B cell (primary cell): Measurements from ENCODE around the gene ICA1. TPM values are rescaled to one million over a fixed set of nuclear protein-coding genes. Genes with fewer than 3 reads are reported as not detected.

Experiments used
- ATAC-seq: fragments of 200-7000 bp; cut with Tn5 transposase; one replicate; pipeline ENCODE4 v1.10.0; 2021; ENCODE audit warnings: low read depth, mild to moderate bottlenecking, moderate number of reproducible peaks, moderate library complexity
- CTCF ChIA-PET: fragments of 350-600 bp; sonication (Branson Sonifier 250); formaldehyde crosslinking; loops from one replicate; lab custom pipeline; 2021; ENCODE audit warnings: antibody characterized with exemption, inconsistent platforms; lab: Charles Lee
- POLR2A ChIA-PET: fragments of 350-600 bp; sonication (Branson Sonifier 250); formaldehyde crosslinking; loops from one replicate; lab custom pipeline; 2021; ENCODE audit warnings: antibody characterized with exemption; lab: Charles Lee
- DNase-seq: peaks from one replicate; pipeline ENCODE4 v3.0.0; 2013
- H2AFZ ChIP-seq: 2 replicates; pipeline ENCODE4 v1.6.1; 2012; ENCODE audit warnings: mild to moderate bottlenecking, low read depth, low read length; ENCODE audit not compliant: insufficient read depth, poor library complexity, severe bottlenecking
- H3K27ac ChIP-seq, 2 donors: 1 replicate in 1 of 2; 2 replicates in 1 of 2; pipeline ENCODE4 v1.5.1; 2012 to 2013; ENCODE audit warnings: low read length in 2 of 2, mild to moderate bottlenecking in 2 of 2, moderate library complexity in 1 of 2
- H3K27me3 ChIP-seq, 4 experiments: fragments of 200-600 bp in 1 of 4; sonication (generic) in 1 of 4; replicated peaks in 1 of 4; 1 replicate in 2 of 4; 2 replicates in 2 of 4; pipeline versions ENCODE4 v1.6.1 to v1.7.0; 2013 to 2016; ENCODE audit warnings: low read length in 3 of 4, mild to moderate bottlenecking in 2 of 4, mixed read lengths in 1 of 4, moderate library complexity in 1 of 4; ENCODE audit not compliant: insufficient read depth in 4 of 4, control insufficient read depth in 3 of 4; ENCODE audit errors: control extremely low read depth in 1 of 4
- H3K36me3 ChIP-seq, 2 experiments: replicated peaks in 1 of 2; 1 replicate in 1 of 2; 2 replicates in 1 of 2; pipeline versions ENCODE4 v1.6.1 to v1.7.1; 2013; ENCODE audit warnings: low read length in 1 of 2; ENCODE audit not compliant: insufficient read depth in 2 of 2, control insufficient read depth in 1 of 2; ENCODE audit errors: control extremely low read depth in 1 of 2, extremely low read depth in 1 of 2
- H3K4me1 ChIP-seq, 2 donors: fragments of 200-600 bp in 1 of 2; sonication (generic) in 1 of 2; 1 replicate in 1 of 2; 2 replicates in 1 of 2; pipeline versions ENCODE4 v1.5.1 to v1.6.1; 2013 to 2017; ENCODE audit warnings: low read length in 2 of 2; ENCODE audit not compliant: control insufficient read depth in 2 of 2, insufficient read depth in 2 of 2
- H3K4me2 ChIP-seq: replicated peaks from 2 replicates; pipeline ENCODE3; 2012; ENCODE audit warnings: mild to moderate bottlenecking, low read depth, low read length; ENCODE audit not compliant: poor library complexity, severe bottlenecking
- H3K4me3 ChIP-seq, 5 experiments: fragments of 200-600 bp in 1 of 5; sonication (generic) in 1 of 5; 1 replicate in 3 of 5; 2 replicates in 2 of 5; pipeline versions ENCODE4 v1.5.1 to v1.7.0; 2011 to 2016; ENCODE audit warnings: low read length in 4 of 5, mild to moderate bottlenecking in 4 of 5, low read depth in 2 of 5, control low read depth in 1 of 5, moderate library complexity in 1 of 5; ENCODE audit not compliant: insufficient read depth in 1 of 5; ENCODE audit errors: control extremely low read depth in 1 of 5, extremely low read depth in 1 of 5
- H3K79me2 ChIP-seq: fragments of 200-600 bp; sonication (generic); one replicate; pipeline ENCODE4 v1.6.0; 2016; ENCODE audit warnings: low read length; ENCODE audit not compliant: control insufficient read depth, insufficient read depth
- H3K9ac ChIP-seq: fragments of 200-600 bp; sonication (generic); 2 replicates; pipeline ENCODE4 v1.6.1; 2017; ENCODE audit warnings: mild to moderate bottlenecking, low read length, moderate library complexity
- H3K9me3 ChIP-seq, 3 donors: one replicate each; pipeline versions ENCODE4 v1.6.1 to v1.7.1; 2013; ENCODE audit warnings: low read length in 2 of 3; ENCODE audit not compliant: control insufficient read depth in 2 of 3, insufficient read depth in 1 of 3; ENCODE audit errors: control extremely low read depth in 1 of 3
- H4K20me1 ChIP-seq: 2 replicates; pipeline ENCODE4 v1.6.0; 2012; ENCODE audit warnings: mild to moderate bottlenecking, low read length; ENCODE audit not compliant: insufficient read depth, control insufficient read depth, poor library complexity, severe bottlenecking
- H3K27ac Mint-ChIP-seq: one replicate; pipeline ENCODE4 v1.8.0; 2021; ENCODE audit warnings: mixed read lengths
- H3K27me3 Mint-ChIP-seq: one replicate; pipeline ENCODE4 v1.8.0; 2021; ENCODE audit warnings: mixed read lengths
- H3K4me1 Mint-ChIP-seq: one replicate; pipeline ENCODE4 v1.8.0; 2021; ENCODE audit warnings: mixed read lengths
- H3K4me3 Mint-ChIP-seq: one replicate; pipeline ENCODE4 v1.8.0; 2021; ENCODE audit warnings: mixed read lengths
- H3K9me3 Mint-ChIP-seq: one replicate; pipeline ENCODE4 v1.8.0; 2022; ENCODE audit warnings: mixed read lengths; ENCODE audit not compliant: insufficient read depth
- CTCF ChIP-seq: fragments of 200-600 bp; IDR thresholded peaks from one replicate; pipeline ENCODE4 v1.8.0; 2022; ENCODE audit warnings: antibody characterized with exemption, mild to moderate bottlenecking
- EZH2 ChIP-seq: IDR thresholded peaks from 2 replicates; pipeline ENCODE4 v1.6.1; 2012; ENCODE audit warnings: borderline replicate concordance, low read depth, mild to moderate bottlenecking, moderate library complexity, low read length; ENCODE audit not compliant: insufficient read depth, poor library complexity, severe bottlenecking
- WGBS: methylation state at CpG from one replicate; pipeline ENCODE4 v1.1.5; 2013; ENCODE audit warnings: missing lambda C conversion rate; ENCODE audit not compliant: insufficient coverage; 5-methylcytosine and 5-hydroxymethylcytosine counted together
- intact Hi-C: fragments of 100-400 bp; cut with micrococcal nuclease; formaldehyde crosslinking; loops from one replicate; pipeline ENCODE4 v1.10.0; 2022
- polyA plus RNA-seq: library from polyadenylated mRNA; depleted of rRNA; stranded (reverse); fragments of >200 nt; gene quantifications from 2 replicates; pipeline ENCODE4 v1.2.3, GENCODE V29; 2012
- total RNA-seq, 2 donors: library from RNA; stranded (reverse); fragments of 120-200 nt in 1 of 2; gene quantifications; 1 replicate in 1 of 2; 2 replicates in 1 of 2; pipeline versions ENCODE4 v1.2.3 to v1.2.4, GENCODE V29; 2013 to 2022

Gene ICA1
- total and polyA plus RNA-seq, 2 donors (not counting 1 experiment from before 2014, with no cell fraction given) = 0.03 TPM; not detected in 1

GRCh38 chr7:8274589-8274988 is 12.6 kb upstream of the ICA1 start:
- Histone ChIP-seq H3K27ac (no peak overlapping the region), H3K4me2 (no peak overlapping the region), H3K4me1 (no peaks in the 10 kb centered on the region), H3K9ac (no peak overlapping the region), H3K9me3 (no peaks in the 10 kb centered on the region), H3K27me3 (no peaks in the 10 kb centered on the region), H3K36me3 (no peaks in the 10 kb centered on the region), H2AFZ (no peak overlapping the region), H4K20me1 (no peaks in the 10 kb centered on the region), H3K4me3 (no peak overlapping the region), H3K79me2 (no peaks in the 10 kb centered on the region)
- no CpG with 5 or more reads among the region's 2 CpGs for WGBS
- DNase-seq (no peak), ATAC-seq (no peak)
- H3K27me3 Mint-ChIP-seq = peaks cover 35% of the 10 kb centered on the region
- CTCF ChIA-PET = no interaction called here
- intact Hi-C loops = no loop called here
- no peaks in the 10 kb centered on the region for H3K4me1 Mint-ChIP-seq
- POLR2A ChIA-PET = no interaction called here
- H3K27ac Mint-ChIP-seq = no peak overlapping the region
- no peak for TF ChIP-seq CTCF
- no peaks in the 10 kb centered on the region for H3K9me3 Mint-ChIP-seq
- H3K4me3 Mint-ChIP-seq = no peak overlapping the region

- DNase-seq = no peak
- H3K27me3 ChIP-seq = no peaks in the 10 kb centered on the region
- TF ChIP-seq EZH2 = no peak
- POLR2A ChIA-PET = no interaction called here
- no peaks in the 10 kb centered on the region for H3K36me3 ChIP-seq
- Mint-ChIP-seq H3K4me3 (no peak overlapping the region), H3K9me3 (no peaks in the 10 kb centered on the region), H3K4me1 (no peaks in the 10 kb centered on the region), H3K27ac (no peak overlapping the region), H3K27me3 (peaks cover 32% of the 10 kb centered on the region)
- no peak overlapping the region for H2AFZ ChIP-seq
- intact Hi-C loops = no loop called here
- no peaks in the 10 kb centered on the region for H3K4me1 ChIP-seq
- H3K9me3 ChIP-seq = no peaks in the 10 kb centered on the region
- H4K20me1 ChIP-seq = no peaks in the 10 kb centered on the region
- H3K79me2 ChIP-seq = no peaks in the 10 kb centered on the region
- H3K9ac ChIP-seq = no peak overlapping the region
- ATAC-seq = no peak
- no peak overlapping the region for H3K27ac ChIP-seq
- CTCF ChIA-PET = no interaction called here
- H3K4me3 ChIP-seq = no peak overlapping the region
- H3K4me2 ChIP-seq = no peak overlapping the region
These were observed 10.0 kb upstream of the ICA1 start for GRCh38 chr7:8271960-8272359.
